ENCODE measurements around the gene TRPV4. TPM values are rescaled to one million over a fixed set of nuclear protein-coding genes. Genes with fewer than 3 reads are reported as not detected.
"Not testable (repeated sequence)": the region's sequence is repeated elsewhere in the genome, so short reads cannot be mapped to it uniquely, and the experiment has no call there.

TRPV4 gene
- polyA plus RNA-seq, 2 donors: 6.7 to 10.7 TPM

DNA sequence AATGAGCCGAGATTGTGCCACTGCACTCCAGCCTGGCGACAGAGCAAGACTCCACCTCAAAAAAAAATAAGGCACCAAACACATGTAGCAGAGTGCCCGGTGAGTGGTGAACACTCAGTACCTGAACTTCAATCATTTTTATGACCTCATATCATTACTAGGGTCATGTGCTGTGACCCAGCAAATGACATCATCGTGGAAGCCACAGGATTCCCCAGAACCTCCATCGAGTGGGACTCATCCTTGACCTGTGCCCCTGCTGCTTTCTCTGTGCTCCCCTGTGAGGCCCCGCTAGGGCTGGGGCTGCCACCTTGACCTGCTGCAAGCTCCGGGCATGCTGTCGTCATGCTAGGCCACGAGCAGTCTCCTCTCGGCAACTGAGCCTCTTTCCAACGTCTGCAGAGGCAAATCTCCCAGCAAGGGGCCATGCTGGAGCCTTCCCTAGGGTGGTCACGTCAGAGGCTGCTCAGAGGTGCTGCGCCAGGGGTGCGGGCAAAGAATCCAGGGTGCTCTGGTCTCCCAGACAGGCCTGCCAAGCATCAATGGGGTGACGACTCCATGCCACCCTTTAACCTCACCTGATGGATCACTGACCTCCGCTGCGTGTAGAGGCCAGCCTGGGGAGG, 28.6 kb upstream of the TRPV4 start:
- WGBS, 2 donors: 79% methylated on average over 17 of the region's 17 CpGs
- no peaks in the 10 kb centered on the region for H3K9me3 ChIP-seq (ENCODE audit: control insufficient read depth in 2 of 2, insufficient read depth in 1 of 2, low read depth in 1 of 2, low read length in 1 of 2)
- peak overlapping the region in 1 of 2 donors; percentile 43 for H3K27ac ChIP-seq (ENCODE audit: low read depth in 2 of 2, low read length in 1 of 2)
- H3K4me1 ChIP-seq (ENCODE audit: control insufficient read depth in 2 of 2, insufficient read depth in 2 of 2, low read length in 1 of 2): peaks cover 0 to 20% of the 10 kb centered on the region in 2 donors
- no peaks in the 10 kb centered on the region for H3K27me3 ChIP-seq (ENCODE audit: control insufficient read depth in 1 of 2, insufficient read depth in 2 of 2, low read length in 2 of 2)
- H3K4me3 ChIP-seq (ENCODE audit: low read depth in 1 of 2, low read length in 2 of 2): no peak overlapping the region
- H3K36me3 ChIP-seq (ENCODE audit: control insufficient read depth in 2 of 2, insufficient read depth in 2 of 2, low read length in 1 of 2): peaks cover 11 to 33% of the 10 kb centered on the region in 2 donors

DNA sequence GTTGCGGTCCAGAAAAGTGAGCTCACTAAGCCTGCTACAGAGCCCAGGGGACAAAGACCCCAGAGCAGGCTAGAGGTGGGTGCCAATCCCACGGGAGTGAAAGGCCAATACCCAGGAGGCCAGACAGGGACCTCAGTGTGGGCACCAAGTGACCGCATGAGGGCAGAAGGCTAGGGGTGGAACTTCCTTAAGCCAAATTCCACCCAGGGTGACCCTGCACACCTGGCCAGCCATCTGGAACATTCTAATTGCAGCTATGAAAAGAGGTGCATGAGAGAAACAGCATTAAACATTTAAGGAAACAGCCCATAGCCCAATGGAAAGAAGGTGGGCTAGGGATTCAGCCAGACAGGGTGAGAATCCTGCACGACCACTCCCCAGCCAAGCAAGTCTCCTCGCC, 27.8 kb upstream of the TRPV4 start:
- H3K9me3 ChIP-seq (ENCODE audit: control insufficient read depth in 2 of 2, insufficient read depth in 1 of 2, low read depth in 1 of 2, low read length in 1 of 2): no peaks in the 10 kb centered on the region
- H3K4me1 ChIP-seq (ENCODE audit: control insufficient read depth in 2 of 2, insufficient read depth in 2 of 2, low read length in 1 of 2): peaks cover 0 to 20% of the 10 kb centered on the region in 2 donors
- H3K27ac ChIP-seq (ENCODE audit: low read depth in 2 of 2, low read length in 1 of 2): no peak overlapping the region
- no peaks in the 10 kb centered on the region for H3K27me3 ChIP-seq (ENCODE audit: control insufficient read depth in 1 of 2, insufficient read depth in 2 of 2, low read length in 2 of 2)
- no peak overlapping the region for H3K4me3 ChIP-seq (ENCODE audit: low read depth in 1 of 2, low read length in 2 of 2)
- whole genome bisulfite sequencing, 2 donors: 95 to 97% methylated on average over 5 of the region's 5 CpGs
- H3K36me3 ChIP-seq (ENCODE audit: control insufficient read depth in 2 of 2, insufficient read depth in 2 of 2, low read length in 1 of 2): peaks cover 14 to 39% of the 10 kb centered on the region in 2 donors

DNA sequence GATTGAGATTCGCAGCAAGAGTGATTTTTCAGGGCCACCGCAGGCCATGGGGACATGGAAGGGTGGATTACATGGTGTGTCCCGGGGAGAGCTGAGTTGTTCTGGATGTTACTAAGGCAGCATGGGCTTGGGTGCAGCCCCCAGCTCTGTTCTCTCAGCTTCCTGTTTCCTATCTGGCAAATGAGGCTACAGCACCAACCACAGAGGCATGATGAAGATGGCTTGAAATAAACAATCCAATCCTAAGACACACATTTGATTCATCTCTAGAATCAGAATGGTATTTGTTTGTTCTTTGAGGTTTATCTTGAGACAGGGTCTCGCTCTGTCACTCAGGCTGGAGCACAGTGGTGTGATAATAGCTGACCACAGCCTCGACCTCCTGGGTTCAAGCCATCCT, 25.6 kb upstream of the TRPV4 start:
- no peak overlapping the region for H3K4me3 ChIP-seq (ENCODE audit: low read depth in 1 of 2, low read length in 2 of 2)
- no peak overlapping the region for H3K27ac ChIP-seq (ENCODE audit: low read depth in 2 of 2, low read length in 1 of 2)
- H3K27me3 ChIP-seq (ENCODE audit: control insufficient read depth in 1 of 2, insufficient read depth in 2 of 2, low read length in 2 of 2): no peaks in the 10 kb centered on the region
- 90 to 94% methylated on average over 5 of the region's 5 CpGs for WGBS, 2 donors
- H3K36me3 ChIP-seq (ENCODE audit: control insufficient read depth in 2 of 2, insufficient read depth in 2 of 2, low read length in 1 of 2): peaks cover 28 to 56% of the 10 kb centered on the region in 2 donors
- H3K9me3 ChIP-seq (ENCODE audit: control insufficient read depth in 2 of 2, insufficient read depth in 1 of 2, low read depth in 1 of 2, low read length in 1 of 2): no peaks in the 10 kb centered on the region
- H3K4me1 ChIP-seq (ENCODE audit: control insufficient read depth in 2 of 2, insufficient read depth in 2 of 2, low read length in 1 of 2): peaks cover 0 to 13% of the 10 kb centered on the region in 2 donors

DNA sequence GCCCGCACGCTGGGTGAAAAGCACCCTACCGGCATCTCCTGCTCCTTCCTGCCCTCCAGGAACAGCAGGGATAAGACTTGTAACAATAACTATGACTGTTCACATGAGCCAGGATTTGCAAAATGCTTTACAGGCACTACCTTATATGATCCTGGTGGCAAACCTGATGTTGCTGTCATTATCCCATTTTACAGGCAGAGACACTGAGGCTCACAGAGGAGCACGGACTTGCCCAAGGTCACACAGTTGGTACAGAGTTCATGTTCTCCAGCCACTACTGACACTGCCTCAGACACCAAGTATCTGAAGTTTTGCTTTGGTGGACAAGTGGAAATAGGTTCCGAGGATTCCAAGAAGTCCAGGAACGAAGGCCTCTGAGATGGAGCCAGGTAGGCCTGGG, 24.5 kb upstream of the TRPV4 start:
- 94% methylated on average over 6 of the region's 6 CpGs for WGBS, 2 donors
- H3K27ac ChIP-seq (ENCODE audit: low read depth in 2 of 2, low read length in 1 of 2): no peak overlapping the region
- H3K36me3 ChIP-seq (ENCODE audit: control insufficient read depth in 2 of 2, insufficient read depth in 2 of 2, low read length in 1 of 2): peaks cover 28 to 59% of the 10 kb centered on the region in 2 donors

DNA sequence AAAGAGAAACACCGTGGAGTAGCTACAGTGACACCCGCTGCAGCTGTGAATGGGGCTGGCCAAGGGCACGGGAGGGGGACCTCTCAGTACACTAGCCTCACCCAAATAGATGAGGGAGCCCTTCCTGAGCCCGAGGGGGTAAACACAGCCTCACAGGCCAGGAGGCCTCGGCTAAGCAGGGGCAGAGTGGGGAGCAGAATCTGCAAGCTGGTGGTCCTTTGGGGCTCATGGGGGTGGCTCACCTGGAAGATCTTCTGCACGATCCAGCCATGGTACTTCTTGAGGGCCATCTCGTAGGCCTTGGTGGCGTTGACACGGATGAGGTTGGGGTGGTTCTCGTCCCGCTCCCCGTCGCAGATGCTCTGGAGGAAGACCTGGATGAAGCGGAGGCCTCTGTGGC, 22.2 kb upstream of the TRPV4 start:
- Histone ChIP-seq H3K27ac (ENCODE audit: low read depth in 2 of 2, low read length in 1 of 2) (no peak overlapping the region), H3K9me3 (ENCODE audit: control insufficient read depth in 2 of 2, insufficient read depth in 1 of 2, low read depth in 1 of 2, low read length in 1 of 2) (no peaks in the 10 kb centered on the region), H3K36me3 (ENCODE audit: control insufficient read depth in 2 of 2, insufficient read depth in 2 of 2, low read length in 1 of 2) (peaks cover 28 to 50% of the 10 kb centered on the region in 2 donors), H3K27me3 (ENCODE audit: control insufficient read depth in 1 of 2, insufficient read depth in 2 of 2, low read length in 2 of 2) (no peaks in the 10 kb centered on the region), H3K4me1 (ENCODE audit: control insufficient read depth in 2 of 2, insufficient read depth in 2 of 2, low read length in 1 of 2) (no peaks in the 10 kb centered on the region), H3K4me3 (ENCODE audit: low read depth in 1 of 2, low read length in 2 of 2) (no peak overlapping the region)
- WGBS, 2 donors: 87 to 90% methylated on average over 14 of the region's 14 CpGs

More for the DNA sequence above, 24.5 kb upstream of the TRPV4 start:
- Histone ChIP-seq H3K4me3 (ENCODE audit: low read depth in 1 of 2, low read length in 2 of 2) (no peak overlapping the region), H3K27me3 (ENCODE audit: control insufficient read depth in 1 of 2, insufficient read depth in 2 of 2, low read length in 2 of 2) (no peaks in the 10 kb centered on the region), H3K4me1 (ENCODE audit: control insufficient read depth in 2 of 2, insufficient read depth in 2 of 2, low read length in 1 of 2) (peaks cover 0 to 8% of the 10 kb centered on the region in 2 donors), H3K9me3 (ENCODE audit: control insufficient read depth in 2 of 2, insufficient read depth in 1 of 2, low read depth in 1 of 2, low read length in 1 of 2) (no peaks in the 10 kb centered on the region)

DNA sequence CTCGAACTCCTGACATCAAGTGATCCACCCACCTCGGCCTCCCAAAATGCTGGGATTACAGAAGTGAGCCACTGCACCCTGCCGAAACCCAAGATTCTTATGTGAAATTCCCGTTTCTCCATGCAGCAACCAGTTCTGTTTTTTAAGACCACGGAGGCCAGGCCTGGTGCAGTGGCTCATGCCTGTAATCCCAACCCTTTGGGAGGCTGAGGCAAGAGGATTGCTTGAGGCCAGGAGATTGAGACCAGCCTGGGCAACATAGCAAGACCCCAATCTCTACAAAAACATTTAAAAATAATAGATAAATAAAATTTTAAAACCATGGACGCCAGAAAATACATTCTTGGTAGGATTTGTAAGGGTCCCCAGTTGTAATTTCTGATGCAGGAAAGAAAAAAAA, 17.3 kb upstream of the TRPV4 start:
- peaks cover 9 to 21% of the 10 kb centered on the region in 2 donors for H3K36me3 ChIP-seq (ENCODE audit: control insufficient read depth in 2 of 2, insufficient read depth in 2 of 2, low read length in 1 of 2)
- not testable (repeated sequence) for H3K9me3 ChIP-seq (ENCODE audit: control insufficient read depth in 2 of 2, insufficient read depth in 1 of 2, low read depth in 1 of 2, low read length in 1 of 2); H3K27me3 ChIP-seq (ENCODE audit: control insufficient read depth in 1 of 2, insufficient read depth in 2 of 2, low read length in 2 of 2); H3K4me3 ChIP-seq (ENCODE audit: low read depth in 1 of 2, low read length in 2 of 2); H3K4me1 ChIP-seq (ENCODE audit: control insufficient read depth in 2 of 2, insufficient read depth in 2 of 2, low read length in 1 of 2); H3K27ac ChIP-seq (ENCODE audit: low read depth in 2 of 2, low read length in 1 of 2)
- WGBS, 2 donors: 90 to 92% methylated on average over 6 of the region's 6 CpGs

DNA sequence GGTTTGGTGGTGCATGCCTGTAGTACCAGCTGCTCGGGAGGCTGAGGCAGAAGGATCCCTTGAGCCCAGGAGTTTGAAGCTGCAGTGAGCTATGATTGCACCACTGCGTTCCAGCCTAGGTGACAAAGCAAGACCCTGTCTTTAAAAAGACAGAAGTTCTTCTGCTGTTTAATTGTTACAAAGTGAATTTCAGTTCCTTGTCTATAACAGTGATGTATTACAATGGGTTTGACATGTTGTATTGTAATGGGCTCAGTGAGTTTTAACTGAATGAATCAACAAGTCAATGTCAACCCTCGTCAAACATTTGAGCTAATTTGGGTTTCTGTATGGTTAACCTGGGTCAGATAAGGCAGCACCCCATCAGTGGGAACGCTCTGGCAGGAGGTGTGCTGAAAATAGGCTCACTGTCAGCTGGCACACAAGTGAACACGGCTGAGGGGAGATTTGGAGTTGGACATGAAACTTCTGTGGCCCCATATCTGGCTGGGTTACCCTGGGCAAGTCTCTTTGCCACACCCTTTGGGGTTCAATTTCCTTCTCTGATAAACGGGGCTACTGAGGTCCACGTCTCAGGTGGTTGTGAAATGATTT, 14.0 kb upstream of the TRPV4 start:
- Histone ChIP-seq H3K9me3 (ENCODE audit: control insufficient read depth in 2 of 2, insufficient read depth in 1 of 2, low read depth in 1 of 2, low read length in 1 of 2) (no peaks in the 10 kb centered on the region), H3K27me3 (ENCODE audit: control insufficient read depth in 1 of 2, insufficient read depth in 2 of 2, low read length in 2 of 2) (no peaks in the 10 kb centered on the region), H3K4me3 (ENCODE audit: low read depth in 1 of 2, low read length in 2 of 2) (no peak overlapping the region), H3K27ac (ENCODE audit: low read depth in 2 of 2, low read length in 1 of 2) (peak overlapping the region; percentile 54 to 85), H3K4me1 (ENCODE audit: control insufficient read depth in 2 of 2, insufficient read depth in 2 of 2, low read length in 1 of 2) (peaks cover 0 to 5% of the 10 kb centered on the region in 2 donors), H3K36me3 (ENCODE audit: control insufficient read depth in 2 of 2, insufficient read depth in 2 of 2, low read length in 1 of 2) (peaks cover 0 to under 1% of the 10 kb centered on the region in 2 donors)
- WGBS, 2 donors: 38 to 40% methylated on average over 7 of the region's 7 CpGs

DNA sequence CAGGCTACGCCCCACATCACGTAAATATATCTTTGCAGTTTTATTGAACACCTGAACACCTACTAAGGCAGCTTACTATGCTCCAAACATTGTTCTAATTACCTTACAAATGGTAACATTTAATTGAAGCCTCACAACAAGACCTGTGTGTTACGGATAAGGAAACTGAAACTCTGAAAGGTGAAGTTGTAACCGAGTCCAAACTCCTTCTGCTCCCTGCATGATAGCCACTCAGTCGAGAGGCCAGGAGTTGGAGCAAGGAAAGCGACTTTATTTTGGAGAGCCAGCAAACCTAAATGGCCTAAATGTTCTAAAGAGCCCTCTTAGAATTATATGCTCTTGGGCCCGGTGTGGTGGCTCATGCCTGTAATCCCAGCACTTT, 12.6 kb upstream of the TRPV4 start:
- 76 to 86% methylated on average over 7 of the region's 7 CpGs for WGBS, 2 donors

DNA sequence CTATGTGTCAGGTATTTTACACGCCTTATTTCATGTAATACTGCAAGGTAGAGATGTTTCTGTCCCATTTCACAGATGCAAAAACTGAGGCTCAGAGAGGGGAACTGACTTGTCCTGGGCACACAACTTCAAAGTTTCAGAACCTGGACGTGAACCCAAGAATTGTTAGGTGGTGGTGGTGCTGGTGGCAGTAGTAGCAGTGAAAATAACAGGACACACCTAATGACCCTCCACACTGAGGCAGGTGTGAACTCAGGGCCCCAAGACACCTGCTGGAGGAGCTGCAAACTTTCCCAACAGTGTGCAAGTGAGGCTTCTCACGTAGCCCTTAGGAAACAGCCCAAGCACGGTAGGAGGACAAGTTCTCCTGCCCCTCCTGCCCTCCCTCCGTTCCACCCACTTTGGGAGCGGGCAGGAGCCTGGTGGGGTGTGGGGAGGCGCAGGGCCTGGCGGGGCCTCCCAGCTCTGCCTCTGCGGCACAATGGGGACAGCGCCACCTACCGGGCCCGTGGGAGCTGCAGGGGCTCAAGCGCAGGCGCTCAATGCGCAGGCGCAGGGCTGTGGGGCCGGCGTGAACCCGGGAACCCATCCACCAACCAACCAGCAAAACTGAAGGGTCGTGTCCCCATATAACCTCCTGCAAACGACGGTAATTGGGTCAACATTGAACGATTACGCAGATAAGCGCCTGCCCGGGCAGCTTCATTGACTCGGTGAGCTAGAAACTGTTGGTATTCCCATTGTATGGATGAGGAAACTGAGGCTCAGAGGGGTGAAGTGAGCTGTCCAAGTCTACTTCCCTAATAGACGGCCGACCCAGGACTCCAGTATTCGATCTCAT, 12.0 kb upstream of the TRPV4 start:
- Histone ChIP-seq H3K9me3 (ENCODE audit: control insufficient read depth in 2 of 2, insufficient read depth in 1 of 2, low read depth in 1 of 2, low read length in 1 of 2) (no peaks in the 10 kb centered on the region), H3K27me3 (ENCODE audit: control insufficient read depth in 1 of 2, insufficient read depth in 2 of 2, low read length in 2 of 2) (no peaks in the 10 kb centered on the region), H3K36me3 (ENCODE audit: control insufficient read depth in 2 of 2, insufficient read depth in 2 of 2, low read length in 1 of 2) (no peaks in the 10 kb centered on the region), H3K4me1 (ENCODE audit: control insufficient read depth in 2 of 2, insufficient read depth in 2 of 2, low read length in 1 of 2) (peaks cover 0 to 5% of the 10 kb centered on the region in 2 donors), H3K27ac (ENCODE audit: low read depth in 2 of 2, low read length in 1 of 2) (peak overlapping the region in 1 of 2 donors; percentile 44), H3K4me3 (ENCODE audit: low read depth in 1 of 2, low read length in 2 of 2) (no peak overlapping the region)
- 10% methylated on average over 30 of the region's 30 CpGs for WGBS, 2 donors

More for the DNA sequence above, 12.6 kb upstream of the TRPV4 start:
- no peaks in the 10 kb centered on the region for H3K27me3 ChIP-seq (ENCODE audit: control insufficient read depth in 1 of 2, insufficient read depth in 2 of 2, low read length in 2 of 2)
- H3K9me3 ChIP-seq (ENCODE audit: control insufficient read depth in 2 of 2, insufficient read depth in 1 of 2, low read depth in 1 of 2, low read length in 1 of 2): no peaks in the 10 kb centered on the region
- peaks cover 0 to 5% of the 10 kb centered on the region in 2 donors for H3K4me1 ChIP-seq (ENCODE audit: control insufficient read depth in 2 of 2, insufficient read depth in 2 of 2, low read length in 1 of 2)
- H3K27ac ChIP-seq (ENCODE audit: low read depth in 2 of 2, low read length in 1 of 2): peak overlapping the region in 1 of 2 donors; percentile 44
- H3K36me3 ChIP-seq (ENCODE audit: control insufficient read depth in 2 of 2, insufficient read depth in 2 of 2, low read length in 1 of 2): no peaks in the 10 kb centered on the region
- no peak overlapping the region for H3K4me3 ChIP-seq (ENCODE audit: low read depth in 1 of 2, low read length in 2 of 2)
